ENCODE data around the gene OR52J3.

DNA sequence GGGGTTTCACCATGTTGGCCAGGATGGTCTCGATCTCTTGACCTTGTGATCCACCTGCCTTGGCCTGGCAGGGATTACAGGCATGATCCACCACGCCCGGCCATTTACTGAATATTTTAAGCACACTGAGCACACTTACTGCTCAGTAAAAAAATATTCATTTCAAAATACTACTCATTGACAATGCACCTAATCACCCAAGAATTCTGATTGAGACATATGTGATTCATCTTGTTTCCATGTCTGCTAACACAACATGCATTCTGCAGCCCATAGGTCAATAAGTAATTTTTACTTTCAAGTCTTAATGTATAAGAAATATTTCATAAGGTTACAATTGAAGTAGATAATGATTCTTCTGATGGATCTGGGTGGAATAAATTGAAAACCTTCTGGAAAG, 4.2 kb upstream of the OR52J3 start:
- no peak for TF ChIP-seq EZH2 (IDR thresholded peaks at IDR 0.05)
- no peak for TF ChIP-seq POLR2AphosphoS5 (IDR thresholded peaks at IDR 0.05; ENCODE audit: borderline replicate concordance, low read depth, low read length)

All from SK-N-MC (cell line).